SK-N-MC (cell line): ENCODE data around the gene IRF4.

Experiments used
- EZH2 ChIP-seq: fragments of 200-600 bp; sonication (generic); IDR thresholded peaks from one replicate; pipeline ENCODE4 v1.6.1; 2017; ENCODE audit warnings: antibody characterized with exemption
- FOXP2 ChIP-seq: optimal IDR thresholded peaks from 2 replicates; pipeline ENCODE3; 2011; ENCODE audit warnings: mild to moderate bottlenecking, moderate library complexity; ENCODE audit not compliant: insufficient read depth; ENCODE audit errors: extremely low read length, control extremely low read depth
- POLR2AphosphoS5 ChIP-seq: IDR thresholded peaks from 2 replicates; pipeline ENCODE4 v1.6.1; 2012; ENCODE audit warnings: mild to moderate bottlenecking, low read depth, low read length, borderline replicate concordance

GRCh38 chr6:435441-436307 lies 44.1 kb downstream of the IRF4 start:
- TF ChIP-seq EZH2 (no peak), POLR2AphosphoS5 (no peak), FOXP2 (no peak)
